DMS 273 (cell line): ENCODE data around the gene PTPRN2.

Experiments
- DNase-seq: peaks from one replicate; lab custom pipeline; 2025; ENCODE audit not compliant: unreplicated experiment; lab: John Stamatoyannopoulos, UW

The PTPRN2 gene

DNA sequence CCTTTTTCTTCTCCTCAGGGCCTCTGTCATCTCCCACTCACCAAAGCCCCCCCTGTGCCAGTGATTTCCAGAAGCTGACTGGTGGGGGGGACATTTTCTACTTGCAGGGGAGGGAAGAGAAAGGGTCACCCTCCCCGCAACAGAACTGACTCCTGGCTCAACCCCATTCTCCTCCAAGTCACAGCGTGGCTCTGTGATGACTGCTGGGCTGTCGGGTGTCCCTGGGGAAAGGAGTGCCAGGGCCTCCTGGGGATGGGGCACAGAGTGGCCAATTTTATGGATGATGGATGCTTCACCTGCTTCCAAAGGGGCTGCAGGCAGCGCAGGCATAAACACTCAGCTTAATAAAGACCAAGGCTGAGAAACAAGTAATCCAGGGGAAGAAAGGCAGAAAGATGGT is 523.0 kb downstream of the PTPRN2 start:
- no peak for DNase-seq

GRCh38 chr7:158063850-158064610 is 523.6 kb downstream of the PTPRN2 start:
- DNase-seq = no peak

DNA sequence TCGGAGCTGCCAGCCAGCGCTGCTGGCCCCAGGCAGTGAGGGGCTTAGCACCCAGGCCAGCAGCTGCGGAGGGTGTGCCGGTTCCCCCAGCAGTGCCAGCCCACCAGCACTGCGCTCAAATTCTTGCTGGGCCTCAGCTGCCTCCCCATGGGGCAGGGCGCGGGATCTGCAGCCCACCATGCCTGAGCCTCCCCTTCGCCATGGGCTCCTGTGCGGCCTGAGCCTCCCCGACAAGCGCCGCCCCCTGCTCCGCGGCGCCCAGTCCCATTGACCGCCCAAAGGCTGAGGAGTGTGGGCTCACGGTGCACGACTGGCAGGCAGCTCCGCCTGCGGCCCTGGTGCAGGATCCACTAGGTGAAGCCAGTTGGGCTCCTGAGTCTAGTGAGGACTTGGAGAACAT is 525.0 kb downstream of the PTPRN2 start:
- no peak for DNase-seq

- no peak for DNase-seq
Measured at GRCh38 chr7:158061884-158062656, 525.6 kb downstream of the PTPRN2 start.

DNA sequence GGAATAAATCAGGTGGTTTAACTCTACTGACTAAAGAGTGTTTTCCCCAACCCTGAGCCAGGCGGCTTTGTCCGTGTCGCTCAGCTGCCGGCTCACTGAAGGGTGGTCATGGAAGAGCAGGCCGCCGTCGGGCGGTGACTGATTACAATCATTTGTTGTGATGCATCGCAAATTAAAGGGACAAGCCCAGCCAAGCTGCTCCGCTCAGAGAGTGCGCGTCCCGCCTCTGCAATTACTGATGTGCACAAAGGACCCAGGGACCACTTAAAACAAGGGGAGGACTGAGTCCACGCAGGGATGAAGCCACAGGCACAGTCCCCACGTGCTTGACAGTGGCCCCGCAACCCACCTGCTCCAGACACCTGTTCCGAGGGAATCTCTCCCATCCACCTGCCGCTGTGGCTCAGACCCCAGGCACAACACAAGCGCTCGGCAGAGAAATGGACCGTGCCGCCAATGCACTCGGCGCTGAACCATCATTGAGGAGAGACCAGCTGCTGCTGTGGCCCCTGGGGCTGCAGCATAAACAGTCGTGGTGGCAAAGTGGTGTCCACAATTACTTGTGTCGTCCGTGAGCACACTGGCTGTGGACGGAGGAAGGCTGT is 526.5 kb downstream of the PTPRN2 start:
- DNase-seq = no peak

GRCh38 chr7:158060216-158060615 is 527.4 kb downstream of the PTPRN2 start:
- DNase-seq = no peak

GRCh38 chr7:158057446-158057845 is 530.2 kb downstream of the PTPRN2 start:
- DNase-seq = no peak

GRCh38 chr7:158056761-158057160 is 530.9 kb downstream of the PTPRN2 start:
- no peak for DNase-seq

GRCh38 chr7:158055726-158056510 is 531.7 kb downstream of the PTPRN2 start:
- DNase-seq = no peak

DNA sequence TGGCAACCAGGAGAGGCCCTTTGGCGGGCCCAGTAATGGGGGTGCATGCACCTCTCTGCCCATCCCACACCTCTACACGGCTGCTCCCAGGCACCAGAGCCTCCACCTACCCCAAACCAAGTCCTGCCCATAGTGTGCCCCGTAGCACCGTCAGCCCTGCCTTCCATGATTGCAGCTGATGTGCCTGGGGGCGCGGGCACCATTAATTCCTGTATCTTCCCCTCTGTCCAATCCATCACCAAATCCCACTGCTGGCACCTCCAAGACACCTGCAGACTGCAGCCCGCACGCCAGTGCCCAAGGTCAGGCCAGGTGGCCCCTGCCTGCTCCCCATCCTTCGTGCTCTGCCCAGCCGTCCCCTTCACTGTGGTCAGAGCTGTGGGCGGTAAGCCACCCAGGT is 533.0 kb downstream of the PTPRN2 start:
- DNase-seq = no peak

DNA sequence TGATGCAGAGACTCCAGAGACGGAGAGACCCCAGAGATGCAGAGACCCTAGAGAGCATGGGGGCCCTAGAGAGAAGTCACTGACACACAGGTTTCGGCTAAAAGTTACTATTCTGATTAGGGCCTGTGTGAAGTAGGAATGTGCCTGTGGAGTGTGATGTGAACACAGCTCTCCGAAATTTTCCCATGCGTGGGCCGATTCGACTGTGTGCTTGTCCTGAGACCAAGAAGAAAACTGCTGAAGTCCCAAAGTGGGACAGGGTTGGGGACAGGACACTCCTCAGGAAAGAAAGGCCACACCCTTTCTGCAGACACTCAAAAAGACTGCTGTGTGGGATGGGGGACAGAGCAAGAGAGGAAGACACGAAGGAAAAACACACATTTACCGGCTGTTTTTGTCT is 533.5 kb downstream of the PTPRN2 start:
- DNase-seq = no peak

- DNase-seq = no peak
Measured at GRCh38 chr7:158053183-158053915, 534.3 kb downstream of the PTPRN2 start.

GRCh38 chr7:158052381-158053060 is 535.1 kb downstream of the PTPRN2 start:
- DNase-seq = no peak

- DNase-seq = no peak
Measured at GRCh38 chr7:158051776-158052175, 535.8 kb downstream of the PTPRN2 start.

GRCh38 chr7:158050978-158051651 is 536.5 kb downstream of the PTPRN2 start:
- DNase-seq = no peak

GRCh38 chr7:158050441-158050977 is 537.1 kb downstream of the PTPRN2 start:
- no peak for DNase-seq

DNA sequence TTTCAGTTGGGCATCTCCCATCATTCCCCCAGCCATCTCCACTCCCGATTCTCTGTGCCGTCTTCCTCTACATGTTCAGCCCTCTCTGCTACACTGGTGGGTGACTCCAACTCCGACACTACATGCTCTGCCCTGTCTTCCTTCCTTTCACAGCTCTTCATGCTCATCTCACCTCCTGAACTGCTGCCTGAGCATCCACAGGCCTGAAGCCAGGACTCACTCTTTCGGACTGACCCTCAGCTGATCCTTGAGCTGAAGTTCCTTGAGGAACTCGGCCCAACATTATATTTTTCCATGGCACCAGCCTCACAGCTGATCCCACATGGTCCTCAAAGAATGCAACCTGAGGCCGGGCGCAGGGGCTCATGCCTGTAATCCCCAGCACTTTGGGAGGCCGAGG is 538.4 kb downstream of the PTPRN2 start:
- DNase-seq = no peak

DNA sequence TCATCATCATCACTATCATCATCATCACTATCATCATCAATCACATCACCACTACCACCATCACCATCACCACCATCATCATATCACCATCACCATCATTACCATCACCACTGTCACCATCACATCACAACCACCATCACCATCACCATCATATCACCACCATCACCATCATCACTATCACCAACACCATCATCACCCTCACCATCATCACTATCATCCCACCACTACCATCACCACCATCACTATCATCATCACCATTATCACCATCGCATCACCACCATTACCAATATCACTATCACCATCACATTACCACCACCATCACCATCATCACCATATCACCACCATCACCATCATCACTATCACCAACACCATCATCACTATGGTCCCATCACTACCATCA is 539.1 kb downstream of the PTPRN2 start:
- no peak for DNase-seq

DNA sequence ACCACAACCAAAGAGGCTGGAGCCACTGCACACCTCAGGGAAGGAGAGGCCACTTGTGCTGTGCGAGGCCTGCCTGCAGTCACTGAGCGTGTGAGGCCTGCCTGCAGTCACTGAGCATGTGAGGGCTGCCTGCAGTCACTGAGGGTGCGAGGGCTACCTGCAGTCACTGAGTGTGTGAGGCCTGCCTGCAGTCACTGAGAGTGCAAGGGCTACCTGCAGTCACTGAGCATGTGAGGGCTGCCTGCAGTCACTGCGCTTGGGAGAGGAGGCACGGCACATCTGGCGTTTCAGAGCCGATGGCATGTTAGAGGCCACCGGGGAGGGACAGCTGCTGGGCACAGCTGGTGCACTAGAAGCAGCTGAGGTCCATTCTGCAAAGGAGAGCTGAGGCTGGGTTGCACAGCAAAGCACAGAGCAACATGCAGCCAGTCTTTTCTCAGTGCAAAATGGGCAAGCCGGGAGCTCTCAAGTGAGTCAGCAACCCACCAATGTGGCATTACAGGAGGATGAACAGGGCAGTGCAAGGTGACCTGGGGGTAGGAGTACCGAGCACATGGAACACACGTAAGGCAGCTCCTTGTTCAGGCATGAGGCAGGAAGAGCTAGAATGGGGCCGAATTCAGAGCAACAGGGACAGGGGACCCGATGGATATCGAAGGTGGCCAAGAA is 540.1 kb downstream of the PTPRN2 start:
- no peak for DNase-seq
